Spinal cord (tissue), 10 donors: ENCODE results near the gene FOXP3. TPM values are rescaled to one million over a fixed set of nuclear protein-coding genes. Genes with fewer than 3 reads are reported as not detected.

Experiments
- DNase-seq, 6 donors: peaks; one replicate each; pipeline versions ENCODE4 v3.0.0 to v3.0.0-alpha.2; 2013 to 2015; ENCODE audit warnings: low spot score in 6 of 6, low read depth in 4 of 6
- H3K27ac ChIP-seq: one replicate; pipeline ENCODE4 v1.5.1; 2013; ENCODE audit warnings: low read depth, low read length, control low read depth
- H3K27me3 ChIP-seq: one replicate; pipeline ENCODE4 v1.6.1; 2013; ENCODE audit warnings: low read length; ENCODE audit not compliant: control insufficient read depth, insufficient read depth
- H3K36me3 ChIP-seq: one replicate; pipeline ENCODE4 v1.6.1; 2013; ENCODE audit warnings: low read length; ENCODE audit not compliant: control insufficient read depth, insufficient read depth
- H3K4me1 ChIP-seq: one replicate; pipeline ENCODE4 v1.6.1; 2013; ENCODE audit warnings: low read length; ENCODE audit not compliant: control insufficient read depth, insufficient read depth
- H3K4me3 ChIP-seq: one replicate; pipeline ENCODE4 v1.5.1; 2013; ENCODE audit warnings: low read depth, low read length, control low read depth
- H3K9me3 ChIP-seq: one replicate; pipeline ENCODE4 v1.6.1; 2013; ENCODE audit warnings: low read length; ENCODE audit not compliant: control insufficient read depth, insufficient read depth
- WGBS: methylation state at CpG from one replicate; pipeline ENCODE4 v1.1.5; 2013; ENCODE audit warnings: missing lambda C conversion rate; ENCODE audit not compliant: insufficient coverage; 5-methylcytosine and 5-hydroxymethylcytosine counted together
- polyA plus RNA-seq, 2 donors: library from polyadenylated mRNA; unstranded; fragments of 120-200 nt; gene quantifications; one replicate each; pipeline ENCODE4 v1.2.1, GENCODE V29; 2013; ENCODE audit not compliant: insufficient read length in 2 of 2
- total RNA-seq, 2 donors: library from RNA; depleted of rRNA in 1 of 2; stranded (reverse); fragments of 120-200 nt in 1 of 2; fragments of >200 nt in 1 of 2; gene quantifications; one replicate each; pipeline versions ENCODE4 v1.2.3 to v1.2.4, GENCODE V29; 2013 to 2014
- donor health status: healthy.

FOXP3 gene
- total and polyA plus RNA-seq, 4 donors = 0.11 to 1.3 (median 1.2) TPM; not detected in 1

- DNase-seq = no peak
- Histone ChIP-seq H3K27me3 (no peaks in the 10 kb centered on the region), H3K4me3 (no peak overlapping the region), H3K36me3 (no peaks in the 10 kb centered on the region), H3K4me1 (no peaks in the 10 kb centered on the region), H3K9me3 (no peaks in the 10 kb centered on the region), H3K27ac (no peak overlapping the region)
- 80% methylated on average over 4 of the region's 9 CpGs for WGBS
These were observed 53.4 kb downstream of the FOXP3 start for GRCh38 chrX:49211074-49211473.

GRCh38 chrX:49210406-49210805 lies 54.1 kb downstream of the FOXP3 start:
- no peaks in the 10 kb centered on the region for H3K36me3 ChIP-seq
- 67% methylated on average over 1 of the region's 8 CpGs for WGBS

GRCh38 chrX:49209434-49210251 lies 54.9 kb downstream of the FOXP3 start:
- Histone ChIP-seq H3K4me3 (no peak overlapping the region), H3K27me3 (no peaks in the 10 kb centered on the region), H3K4me1 (no peaks in the 10 kb centered on the region), H3K9me3 (no peaks in the 10 kb centered on the region), H3K36me3 (no peaks in the 10 kb centered on the region), H3K27ac (no peak overlapping the region)
- DNase-seq = no peak
- 47% methylated on average over 18 of the region's 28 CpGs for WGBS

More at GRCh38 chrX:49210406-49210805, 54.1 kb downstream of the FOXP3 start:
- H3K4me1 ChIP-seq = no peaks in the 10 kb centered on the region
- no peaks in the 10 kb centered on the region for H3K9me3 ChIP-seq
- DNase-seq = no peak
- H3K27ac ChIP-seq = no peak overlapping the region
- H3K4me3 ChIP-seq = no peak overlapping the region
- no peaks in the 10 kb centered on the region for H3K27me3 ChIP-seq

DNA sequence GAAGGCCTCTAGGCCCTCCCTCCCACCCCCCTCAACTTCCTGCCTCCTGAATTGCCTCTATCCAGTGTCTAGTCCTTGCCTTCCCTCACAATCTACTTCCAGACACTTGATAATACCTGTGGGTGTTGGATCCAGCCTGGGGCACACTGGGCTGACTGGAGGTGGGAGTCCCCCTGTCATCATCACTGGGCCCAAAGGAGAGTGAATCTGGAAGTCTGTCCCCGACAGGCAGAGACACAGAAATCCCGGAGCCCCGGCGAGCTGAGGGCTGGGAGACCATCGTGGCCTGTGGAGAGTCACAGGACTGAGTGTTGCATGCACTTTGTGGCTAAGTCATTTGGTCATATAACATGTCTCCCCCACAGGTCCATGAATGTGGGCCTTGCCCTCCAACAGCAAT lies 56.1 kb downstream of the FOXP3 start:
- WGBS = 85% methylated on average over 4 of the region's 5 CpGs

GRCh38 chrX:49206543-49206942 lies 58.0 kb downstream of the FOXP3 start:
- Histone ChIP-seq H3K4me3 (no peak overlapping the region), H3K27ac (no peak overlapping the region), H3K4me1 (no peaks in the 10 kb centered on the region), H3K9me3 (peaks cover 2% of the 10 kb centered on the region), H3K27me3 (no peaks in the 10 kb centered on the region), H3K36me3 (no peaks in the 10 kb centered on the region)
- DNase-seq = no peak
- WGBS = 65% methylated on average over 7 of the region's 8 CpGs

More for the DNA sequence above, 56.1 kb downstream of the FOXP3 start:
- Histone ChIP-seq H3K27ac (no peak overlapping the region), H3K27me3 (no peaks in the 10 kb centered on the region), H3K4me3 (no peak overlapping the region), H3K9me3 (peaks cover 2% of the 10 kb centered on the region), H3K4me1 (no peaks in the 10 kb centered on the region), H3K36me3 (no peaks in the 10 kb centered on the region)
- DNase-seq = no peak

GRCh38 chrX:49205443-49205842 lies 59.1 kb downstream of the FOXP3 start:
- no peak overlapping the region for H3K27ac ChIP-seq
- DNase-seq = no peak
- no peak overlapping the region for H3K4me3 ChIP-seq
- H3K9me3 ChIP-seq = peaks cover 2% of the 10 kb centered on the region
- no peaks in the 10 kb centered on the region for H3K27me3 ChIP-seq
- peaks cover 5% of the 10 kb centered on the region for H3K4me1 ChIP-seq
- no peaks in the 10 kb centered on the region for H3K36me3 ChIP-seq
- 70% methylated on average over 9 of the region's 13 CpGs for WGBS

GRCh38 chrX:49204709-49205108 lies 59.8 kb downstream of the FOXP3 start:
- H3K4me3 ChIP-seq = no peak overlapping the region
- H3K27me3 ChIP-seq = no peaks in the 10 kb centered on the region
- peaks cover 2% of the 10 kb centered on the region for H3K9me3 ChIP-seq
- peaks cover 6% of the 10 kb centered on the region for H3K4me1 ChIP-seq
- H3K27ac ChIP-seq = no peak overlapping the region
- no peaks in the 10 kb centered on the region for H3K36me3 ChIP-seq
- no peak for DNase-seq
- 36% methylated on average over 4 of the region's 4 CpGs for WGBS

DNA sequence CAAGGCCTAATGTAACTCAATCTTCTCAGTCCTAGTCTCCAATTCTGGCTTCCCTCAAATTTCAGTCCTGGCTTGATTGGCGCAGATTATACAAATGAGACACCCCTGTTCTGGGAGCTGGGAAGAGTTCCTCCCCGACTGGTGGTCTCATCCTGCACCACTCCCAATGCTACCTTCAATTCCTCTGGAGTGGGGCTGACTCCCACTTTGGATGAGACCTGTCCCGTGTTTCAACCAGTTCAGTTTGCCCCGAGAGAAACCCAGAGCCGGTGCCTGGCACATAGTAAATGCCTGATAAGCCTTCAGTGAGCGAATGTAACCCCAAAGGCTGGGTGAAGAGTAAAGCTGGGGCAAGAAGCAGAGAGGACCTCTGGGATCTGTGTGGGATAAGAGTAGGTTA lies 60.5 kb downstream of the FOXP3 start:
- Histone ChIP-seq H3K36me3 (no peaks in the 10 kb centered on the region), H3K4me3 (no peak overlapping the region), H3K9me3 (peaks cover 2% of the 10 kb centered on the region), H3K27ac (no peak overlapping the region), H3K4me1 (peaks cover 7% of the 10 kb centered on the region), H3K27me3 (no peaks in the 10 kb centered on the region)
- DNase-seq = no peak
- 78% methylated on average over 6 of the region's 6 CpGs for WGBS

GRCh38 chrX:49203536-49203935 lies 61.0 kb downstream of the FOXP3 start:
- Histone ChIP-seq H3K36me3 (no peaks in the 10 kb centered on the region), H3K4me1 (peaks cover 12% of the 10 kb centered on the region), H3K27me3 (no peaks in the 10 kb centered on the region), H3K27ac (no peak overlapping the region), H3K4me3 (no peak overlapping the region), H3K9me3 (peaks cover 2% of the 10 kb centered on the region)
- WGBS = 50% methylated on average over 3 of the region's 3 CpGs
- DNase-seq = no peak

- Histone ChIP-seq H3K27me3 (no peaks in the 10 kb centered on the region), H3K4me1 (peaks cover 12% of the 10 kb centered on the region), H3K27ac (no peak overlapping the region), H3K36me3 (peaks cover 5% of the 10 kb centered on the region), H3K9me3 (peaks cover 2% of the 10 kb centered on the region), H3K4me3 (no peak overlapping the region)
- no peak for DNase-seq
- no CpG with 5 or more reads among the region's 2 CpGs for WGBS
These were observed 62.5 kb downstream of the FOXP3 start for GRCh38 chrX:49202022-49202421.
